OCI-M2 (cell line): Measurements from ENCODE around the gene SKIC2.
A peak's percentile ranks its signal among the peaks of the same experiment; 100 is the strongest.
"Not testable (repeated sequence)": the region's sequence is repeated elsewhere in the genome, so short reads cannot be mapped to it uniquely, and the experiment has no call there.

Experiments
- DNase-seq: peaks from one replicate; lab custom pipeline; 2025; ENCODE audit not compliant: unreplicated experiment; lab: John Stamatoyannopoulos, UW

The SKIC2 gene

GRCh38 chr6:31968791-31969711 is 10.1 kb downstream of the SKIC2 start:
- DNase-seq, result no peak

- DNase-seq, result no peak
Observed at GRCh38 chr6:31969712-31970603, 11.0 kb downstream of the SKIC2 start.

- no peak for DNase-seq
Observed at GRCh38 chr6:31970604-31971271, 11.8 kb downstream of the SKIC2 start.

GRCh38 chr6:31971279-31971992 is 12.5 kb downstream of the SKIC2 start:
- no peak for DNase-seq

GRCh38 chr6:31971993-31972708 is 13.2 kb downstream of the SKIC2 start, which contains the start of gene DXO:
Gene DXO (minus strand): TSS chr6:31972138. CDS start chr6:31971675, 463 bp downstream.
- peak; percentile 92 for DNase-seq

GRCh38 chr6:31972709-31973350 is 13.9 kb downstream of the SKIC2 start:
- peak; percentile 29 for DNase-seq

GRCh38 chr6:31976065-31976464 is 17.1 kb downstream of the SKIC2 start:
- not testable (repeated sequence) for DNase-seq

- DNase-seq, result no peak
Observed at GRCh38 chr6:31977816-31978431, 18.9 kb downstream of the SKIC2 start.

- DNase-seq, result no peak
Observed at GRCh38 chr6:31978831-31979230, 19.9 kb downstream of the SKIC2 start.

- DNase-seq, result no peak
Observed at GRCh38 chr6:31979238-31979898, 20.4 kb downstream of the SKIC2 start.

- not testable (repeated sequence) for DNase-seq
Observed at GRCh38 chr6:31980195-31980876, 21.4 kb downstream of the SKIC2 start.

GRCh38 chr6:31980998-31981397 is 22.0 kb downstream of the SKIC2 start:
- DNase-seq, result not testable (repeated sequence)

GRCh38 chr6:31981744-31982143 is 22.8 kb downstream of the SKIC2 start, which contains the start of gene C4A:
Gene C4A (plus strand): TSS chr6:31982057. CDS start chr6:31982108, 51 bp downstream.
- not testable (repeated sequence) for DNase-seq

GRCh38 chr6:31989363-31989762 is 30.4 kb downstream of the SKIC2 start:
- not testable (repeated sequence) for DNase-seq

GRCh38 chr6:31994421-31994820 is 35.4 kb downstream of the SKIC2 start:
- not testable (repeated sequence) for DNase-seq

- not testable (repeated sequence) for DNase-seq
Observed at GRCh38 chr6:31996385-31996784, 37.4 kb downstream of the SKIC2 start.

GRCh38 chr6:32002546-32003268 is 43.7 kb downstream of the SKIC2 start:
- not testable (repeated sequence) for DNase-seq
